ENCODE measurements around the gene FBXO34. TPM values are rescaled to one million over a fixed set of nuclear protein-coding genes. Genes with fewer than 3 reads are reported as not detected.

The FBXO34 gene
- total and polyA plus RNA-seq, 10 of the 15 experiments (the other 5 are each of a cell fraction or from before 2014, with no cell fraction given): 5.6 to 22.8 (median 17.6) TPM

GRCh38 chr14:55332654-55333570, 61.7 kb downstream of the FBXO34 start (continued):
- 0 out of 2 replicates have a peak, but pooled peaks have one; percentile 28 for TF ChIP-seq CREB1 (IDR thresholded peaks at IDR 0.05; ENCODE audit: low read depth)
- TF ChIP-seq RAD21 (IDR thresholded peaks at IDR 0.05; ENCODE audit: insufficient read depth, low read depth, low read length): peak; percentile 28; the same call in 1 of the 2 replicates
- peak; percentile 15; the same call in 1 of the 2 replicates for TF ChIP-seq ATF7 (IDR thresholded peaks at IDR 0.05; ENCODE audit: low read depth)
- no peak for TF ChIP-seq ZNF384 (IDR thresholded peaks at IDR 0.05; ENCODE audit: borderline replicate concordance, low read depth, low read length)

GRCh38 chr14:55333711-55334485, 62.7 kb downstream of the FBXO34 start:
- RAD21 ChIA-PET (ENCODE audit: unreplicated experiment): interaction anchor here (0.7 to 3.4 kb wide), 6 partner anchors 14 to 76 kb away, joined by 4 to 23 read pairs (median 10); partner anchors contain the start of gene FBXO34
- Histone ChIP-seq H3K27ac (ENCODE audit: control insufficient read depth, insufficient read depth) (peak overlapping the region; percentile 71; the same call in 1 of the 2 replicates), H2AFZ (ENCODE audit: control insufficient read depth, low read depth, low read length) (no peak overlapping the region), H3K4me1 (ENCODE audit: control insufficient read depth, insufficient read depth, low read length) (peaks cover 26% of the 10 kb centered on the region), H3K27me3 (replicated peaks in 1 of 2; ENCODE audit: control insufficient read depth in 2 of 2, insufficient read depth in 2 of 2, low read length in 1 of 2) (no peaks in the 10 kb centered on the region), H4K20me1 (ENCODE audit: control insufficient read depth, insufficient read depth) (no peaks in the 10 kb centered on the region), H3K9me3 (replicated peaks; ENCODE audit: control insufficient read depth, insufficient read depth, low read length) (no peaks in the 10 kb centered on the region), H3K79me2 (ENCODE audit: control insufficient read depth, insufficient read depth, low read length) (peaks cover 37% of the 10 kb centered on the region), H3K9ac (ENCODE audit: control insufficient read depth, insufficient read depth, low read length) (no peak overlapping the region), H3K36me3 (ENCODE audit: control insufficient read depth in 2 of 2, insufficient read depth in 2 of 2, low read length in 1 of 2) (no peaks in the 10 kb centered on the region; a peak in 1 of 4 replicates), H3K4me2 (ENCODE audit: control insufficient read depth, insufficient read depth) (peak overlapping the region; percentile 63), H3K4me3 (no peak overlapping the region)
- CTCF ChIA-PET: interaction anchor here (1.0 to 2.8 kb wide), 10 partner anchors 12 to 120 kb away, joined by 3 to 18 read pairs (median 5); partner anchors contain the start of gene FBXO34
- intact Hi-C loops (cut with micrococcal nuclease; ENCODE audit: unreplicated experiment) (loop anchor here (2.0 kb wide), 1 partner anchor 61 kb away; no protein-coding TSS in a partner anchor), in situ Hi-C loops (cut with MboI) (no loop called here)
- SMC1A ChIA-PET (ENCODE audit: uncharacterized antibody, unreplicated experiment): interaction anchor here (0.5 to 4.8 kb wide), 25 partner anchors 8 to 400 kb away, joined by 3 to 41 read pairs (median 4); partner anchors contain the start of gene FBXO34
- POLR2A ChIA-PET: interaction anchor here (0.6 to 1.7 kb wide), 5 partner anchors 16 to 63 kb away, joined by 4 to 6 read pairs (median 5); no protein-coding TSS in a partner anchor
- TF ChIP-seq ZBTB40 (IDR thresholded peaks at IDR 0.05; ENCODE audit: borderline replicate concordance): 0 out of 2 replicates have a peak, but pooled peaks have one; percentile 25
- TF ChIP-seq JUNB (IDR thresholded peaks at IDR 0.05): no peak
- TF ChIP-seq MLLT1 (IDR thresholded peaks at IDR 0.05): no peak
- TF ChIP-seq RAD51 (IDR thresholded peaks at IDR 0.05): no peak
- TF ChIP-seq NR2C1 (IDR thresholded peaks at IDR 0.05): no peak
- TF ChIP-seq RUNX3 (IDR thresholded peaks at IDR 0.05; ENCODE audit: low read length): peak; percentile 47
- no peak for TF ChIP-seq ETV6 (conservative IDR thresholded peaks at IDR 0.05 in 1 of 2, IDR thresholded peaks at IDR 0.05 in 1 of 2; ENCODE audit: borderline replicate concordance in 1 of 2, low read depth in 1 of 2)
- no peak for TF ChIP-seq SMAD1 (IDR thresholded peaks at IDR 0.05; ENCODE audit: low read depth, partially characterized antibody)
- FAIRE-seq (no peak), DNase-seq (ENCODE audit: low read depth, low spot score) (no peak), ATAC-seq (peak; percentile 81)
- BruUV-seq (replicated peaks): no TSS peak
- WGBS (ENCODE audit: insufficient coverage, insufficient replicate concordance, low lambda C conversion rate, missing lambda C conversion rate): 30% methylated on average over 4 of the region's 4 CpGs

All from GM12878 (cell line).